ENCODE data around the gene HYKK. TPM values are rescaled to one million over a fixed set of nuclear protein-coding genes. Genes with fewer than 3 reads are reported as not detected.

HYKK gene
- total RNA-seq, 4 donors from 2014 or later, result 2.8 to 10.6 (median 6.9) TPM

DNA sequence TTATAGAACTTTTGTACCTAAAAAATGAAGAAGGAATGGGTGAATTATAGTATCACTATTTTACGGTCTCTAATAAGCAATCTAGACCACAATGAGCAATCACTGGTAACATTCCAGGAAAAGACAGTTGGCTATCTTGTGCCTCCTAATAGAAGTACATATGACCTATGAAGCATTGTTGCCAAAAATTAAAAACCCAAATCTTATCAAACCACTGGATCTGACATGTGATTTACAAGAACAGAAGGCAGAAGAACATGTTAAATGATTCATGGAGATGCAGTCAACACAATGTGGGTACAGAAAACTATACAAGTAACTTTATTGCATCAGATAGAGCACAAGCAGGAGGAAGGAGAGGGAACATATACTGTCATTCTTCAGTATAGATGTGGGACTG lies 14.5 kb upstream of the HYKK start:
- TF ChIP-seq, protein P1, sequence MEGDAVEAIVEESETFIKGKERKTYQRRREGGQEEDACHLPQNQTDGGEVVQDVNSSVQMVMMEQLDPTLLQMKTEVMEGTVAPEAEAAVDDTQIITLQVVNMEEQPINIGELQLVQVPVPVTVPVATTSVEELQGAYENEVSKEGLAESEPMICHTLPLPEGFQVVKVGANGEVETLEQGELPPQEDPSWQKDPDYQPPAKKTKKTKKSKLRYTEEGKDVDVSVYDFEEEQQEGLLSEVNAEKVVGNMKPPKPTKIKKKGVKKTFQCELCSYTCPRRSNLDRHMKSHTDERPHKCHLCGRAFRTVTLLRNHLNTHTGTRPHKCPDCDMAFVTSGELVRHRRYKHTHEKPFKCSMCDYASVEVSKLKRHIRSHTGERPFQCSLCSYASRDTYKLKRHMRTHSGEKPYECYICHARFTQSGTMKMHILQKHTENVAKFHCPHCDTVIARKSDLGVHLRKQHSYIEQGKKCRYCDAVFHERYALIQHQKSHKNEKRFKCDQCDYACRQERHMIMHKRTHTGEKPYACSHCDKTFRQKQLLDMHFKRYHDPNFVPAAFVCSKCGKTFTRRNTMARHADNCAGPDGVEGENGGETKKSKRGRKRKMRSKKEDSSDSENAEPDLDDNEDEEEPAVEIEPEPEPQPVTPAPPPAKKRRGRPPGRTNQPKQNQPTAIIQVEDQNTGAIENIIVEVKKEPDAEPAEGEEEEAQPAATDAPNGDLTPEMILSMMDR (IDR thresholded peaks at IDR 0.05; ENCODE audit: low read depth), result no peak

DNA sequence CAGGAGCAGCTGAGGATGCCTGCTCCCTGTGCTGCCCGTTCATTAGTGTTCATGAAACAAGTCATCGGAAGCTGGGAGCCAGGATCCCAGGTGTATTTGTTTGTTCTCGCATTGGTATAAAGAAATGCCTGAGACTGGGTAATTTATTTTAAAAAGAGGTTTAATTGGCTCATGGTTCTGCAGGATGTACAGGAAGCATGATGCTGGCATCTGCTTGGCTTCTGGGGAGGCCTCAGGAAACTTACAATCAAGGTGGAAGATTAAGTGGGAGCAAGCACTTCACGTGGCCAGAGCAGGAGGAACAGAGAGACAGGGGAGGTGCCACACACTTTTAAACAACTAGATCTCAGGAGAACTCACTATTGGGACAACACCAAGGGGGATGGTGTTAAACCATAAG lies 5.5 kb upstream of the HYKK start:
- TF ChIP-seq, protein P1 (IDR thresholded peaks at IDR 0.05; ENCODE audit: low read depth), result no peak

- TF ChIP-seq, protein P1 (IDR thresholded peaks at IDR 0.05; ENCODE audit: low read depth), result no peak
Measured at GRCh38 chr15:78502641-78503040, 4.7 kb upstream of the HYKK start.

- TF ChIP-seq, protein P1 (IDR thresholded peaks at IDR 0.05; ENCODE audit: low read depth), result no peak
Measured at GRCh38 chr15:78507831-78508160, 419 bp downstream of the HYKK start.

DNA sequence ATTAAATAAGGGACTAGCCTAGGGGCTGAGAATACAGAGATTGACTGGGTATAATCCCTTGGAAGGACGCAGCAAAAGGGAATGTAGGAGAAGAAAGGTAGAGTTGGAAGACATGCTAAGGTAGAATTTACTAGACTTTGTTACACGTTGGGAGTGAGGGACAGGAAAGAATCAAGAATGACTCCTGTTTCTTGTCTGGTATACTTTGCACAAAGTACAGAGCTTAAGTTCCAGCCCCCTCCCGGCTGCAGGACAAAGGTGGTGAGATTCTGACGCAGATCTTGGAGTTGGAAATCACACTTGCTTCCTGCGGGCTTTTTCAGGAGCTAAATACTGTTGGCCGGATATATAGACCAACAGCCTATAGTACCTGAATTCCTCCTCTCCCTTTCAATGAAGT lies 895 bp downstream of the HYKK start:
- TF ChIP-seq, protein P1 (IDR thresholded peaks at IDR 0.05; ENCODE audit: low read depth), result no peak

DNA sequence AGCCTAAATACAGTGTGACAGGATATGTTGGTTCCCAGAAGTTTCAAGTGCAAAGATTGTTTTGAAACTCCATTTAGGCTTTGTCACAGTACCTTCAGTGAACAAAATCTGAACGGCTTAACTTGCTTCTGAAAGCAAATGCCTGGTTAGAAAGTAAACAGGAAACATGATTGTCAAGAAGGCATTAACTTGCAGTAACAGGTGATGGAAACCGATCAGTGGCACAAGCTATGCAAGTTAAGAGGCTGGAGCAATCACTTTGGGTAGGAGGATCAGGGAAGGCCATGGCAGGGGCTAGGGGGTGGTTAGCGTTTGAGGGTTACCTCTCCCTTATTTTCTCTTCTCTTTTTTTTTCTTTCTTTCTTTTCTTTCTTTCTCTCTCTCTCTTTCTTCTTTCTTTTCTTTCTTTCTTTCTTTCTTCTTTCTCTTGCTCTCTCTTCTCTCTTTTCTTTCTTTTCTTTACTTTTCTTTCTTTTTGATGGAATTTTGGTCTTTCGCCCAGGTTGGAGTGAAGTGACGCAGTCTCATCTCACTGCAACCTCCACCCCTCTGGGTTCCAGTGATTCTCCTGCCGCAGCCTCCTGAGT lies 2.4 kb downstream of the HYKK start:
- TF ChIP-seq, protein P1 (IDR thresholded peaks at IDR 0.05; ENCODE audit: low read depth), result no peak

DNA sequence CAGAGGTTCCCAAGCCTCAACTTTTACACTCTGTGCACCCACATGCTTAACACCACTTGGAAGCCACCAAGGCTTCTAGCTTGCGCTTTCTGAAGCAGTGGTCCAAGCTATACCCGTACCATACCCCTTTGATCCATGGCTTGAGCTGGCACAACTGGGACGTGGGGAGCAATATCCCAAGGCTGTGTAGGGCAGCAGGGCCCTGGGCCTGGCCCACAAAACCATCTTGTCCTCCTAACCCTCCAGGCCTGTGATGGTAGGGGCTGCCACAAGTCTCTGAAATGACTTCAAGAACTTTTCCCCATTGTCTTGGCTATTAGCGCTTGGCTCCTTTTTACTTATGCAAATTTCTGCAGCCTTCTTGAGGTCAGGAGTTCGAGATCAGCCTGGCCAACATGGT lies 16.9 kb downstream of the HYKK start:
- TF ChIP-seq, protein P1 (IDR thresholded peaks at IDR 0.05; ENCODE audit: low read depth), result no peak
